Hematopoietic multipotent progenitor cell treated with erythropoietin and hydrocortisone succinate and interleukin-3 and kit ligand, for 17 days (in vitro differentiated cells): ENCODE results near the gene MGP.

Experiments
- DNase-seq: peaks from one replicate; pipeline ENCODE4 v3.0.0-alpha.2; 2015; ENCODE audit warnings: low spot score

Gene MGP

GRCh38 chr12:14860490-14860889 is 25.2 kb downstream of the MGP start:
- DNase-seq: no peak

DNA sequence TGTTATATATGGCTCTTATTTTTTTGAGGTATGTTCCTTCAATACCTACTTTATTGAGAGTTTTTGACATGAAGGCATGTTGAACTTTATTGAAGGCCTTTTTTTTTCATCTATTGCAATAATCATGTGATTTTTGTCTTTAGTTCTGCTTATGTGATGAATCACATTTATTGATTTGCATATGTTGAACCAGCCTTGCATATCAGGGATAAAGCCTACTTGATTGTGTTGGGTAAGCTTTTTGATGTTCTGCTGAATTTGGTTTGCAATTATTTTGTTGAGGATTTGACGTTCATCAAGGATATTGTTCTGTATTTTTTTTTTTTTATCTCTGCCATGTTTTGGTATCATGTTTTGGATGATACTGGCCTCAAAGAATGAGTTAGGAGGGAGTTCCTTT is 27.1 kb downstream of the MGP start:
- no peak for DNase-seq

GRCh38 chr12:14854586-14855183 is 31.0 kb downstream of the MGP start:
- no peak for DNase-seq

GRCh38 chr12:14853961-14854360 is 31.7 kb downstream of the MGP start:
- DNase-seq: no peak

- no peak for DNase-seq
Measured at GRCh38 chr12:14852880-14853279, 32.8 kb downstream of the MGP start.

DNA sequence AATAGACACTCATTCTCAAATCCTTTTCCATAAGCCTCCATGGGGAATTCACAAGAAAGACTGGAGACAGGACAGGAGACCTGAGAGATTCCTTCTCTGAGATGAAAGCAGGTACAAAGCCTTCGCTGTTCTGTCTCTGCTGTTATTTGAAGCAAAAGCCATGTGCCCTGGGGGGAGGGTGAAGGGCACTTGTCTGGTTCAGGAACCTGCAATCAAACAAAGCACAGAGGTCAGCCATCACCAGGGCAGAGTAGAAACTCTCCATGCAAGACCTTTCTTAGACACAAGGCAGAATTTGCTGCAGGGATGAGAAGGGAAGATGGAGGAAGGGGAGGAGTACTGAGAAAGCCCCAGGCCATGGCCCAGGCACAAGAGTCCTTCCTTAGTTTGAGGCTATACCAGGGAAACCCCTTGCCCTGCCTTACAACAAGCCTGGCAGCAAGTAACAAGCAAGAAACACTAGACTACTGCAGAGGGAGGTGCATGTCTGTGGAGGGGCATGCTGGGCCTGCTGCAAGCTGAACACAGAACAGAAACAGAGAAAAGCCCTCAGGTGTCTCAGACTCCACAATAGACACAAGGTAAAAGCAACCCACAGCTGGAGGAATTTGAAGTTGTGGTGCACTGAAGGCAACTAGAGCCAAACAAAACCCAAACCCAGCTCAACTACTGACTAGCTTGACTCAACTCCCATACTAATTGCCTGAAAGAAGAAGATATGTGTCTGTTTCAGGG is 34.6 kb downstream of the MGP start:
- DNase-seq: no peak

- DNase-seq: no peak
Measured at GRCh38 chr12:14849661-14850060, 36.0 kb downstream of the MGP start.

DNA sequence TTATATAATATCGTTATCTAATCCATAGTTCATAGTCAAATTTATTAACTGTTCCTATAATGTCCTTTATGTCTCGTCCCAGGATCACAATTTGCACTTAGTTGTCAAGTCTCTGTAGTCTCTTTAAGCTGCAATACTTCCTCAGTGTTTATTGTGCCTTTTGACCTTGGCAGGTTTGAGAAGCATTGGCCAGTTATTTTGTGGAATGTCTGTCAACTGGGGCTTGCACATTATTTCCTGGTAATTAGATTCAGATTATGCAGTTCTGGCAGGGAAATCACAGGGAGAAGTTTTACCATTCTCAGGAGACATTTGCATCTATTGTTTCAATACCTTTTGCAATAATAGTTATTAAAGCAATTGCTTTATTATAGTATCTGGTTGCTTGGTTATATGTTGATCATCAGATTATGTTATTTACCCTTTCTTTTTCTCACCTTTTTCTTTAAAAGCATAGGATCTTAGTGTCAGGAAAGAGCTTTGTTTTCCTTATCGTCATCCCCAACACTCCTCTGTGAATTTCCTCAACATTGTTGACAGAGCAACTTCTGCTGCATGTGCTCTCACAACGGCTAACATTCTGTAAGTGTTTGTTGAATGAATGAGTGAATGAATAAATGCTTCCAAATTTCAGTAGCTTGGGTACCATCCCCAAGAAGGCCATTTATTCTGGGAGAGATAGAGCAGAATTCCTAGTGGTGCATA is 38.6 kb downstream of the MGP start:
- DNase-seq: peak; percentile 4

- peak; percentile 33 for DNase-seq
Measured at GRCh38 chr12:14846042-14846587, 39.5 kb downstream of the MGP start.

- peak; percentile 89 for DNase-seq
Measured at GRCh38 chr12:14845350-14845750, 40.3 kb downstream of the MGP start.

GRCh38 chr12:14844401-14844800 is 41.3 kb downstream of the MGP start:
- DNase-seq: peak; percentile 63

DNA sequence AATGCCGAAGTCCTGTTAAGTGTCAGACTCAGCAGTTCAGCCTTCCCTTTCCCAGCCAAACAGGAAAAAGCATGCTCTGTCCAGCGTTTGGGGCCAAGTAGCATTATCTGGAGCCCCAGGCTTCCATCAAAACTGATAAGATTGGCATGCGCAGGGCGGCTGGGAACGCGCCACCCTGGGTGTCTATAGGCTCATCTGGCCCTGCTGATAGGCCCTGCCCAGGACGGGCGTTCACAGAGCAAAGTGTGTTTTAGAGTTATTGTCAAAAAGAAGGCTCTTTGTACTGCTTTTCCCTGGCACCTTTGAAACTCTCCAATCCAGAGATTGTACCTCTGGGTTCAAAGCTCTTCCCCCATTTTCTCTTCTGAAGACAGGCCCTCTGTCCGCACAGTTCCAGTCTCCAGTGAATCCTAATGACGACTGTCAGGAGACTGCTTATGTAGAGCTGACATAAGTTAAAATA is 42.2 kb downstream of the MGP start, which contains the start of gene ART4:
ART4 (minus strand) TSS at position 102 of the 463 bp plus-strand sequence. CDS start 413 bp downstream, outside the sequence.
- DNase-seq: peak; percentile 92

- DNase-seq: no peak
Measured at GRCh38 chr12:14842315-14842714, 43.3 kb downstream of the MGP start.

DNA sequence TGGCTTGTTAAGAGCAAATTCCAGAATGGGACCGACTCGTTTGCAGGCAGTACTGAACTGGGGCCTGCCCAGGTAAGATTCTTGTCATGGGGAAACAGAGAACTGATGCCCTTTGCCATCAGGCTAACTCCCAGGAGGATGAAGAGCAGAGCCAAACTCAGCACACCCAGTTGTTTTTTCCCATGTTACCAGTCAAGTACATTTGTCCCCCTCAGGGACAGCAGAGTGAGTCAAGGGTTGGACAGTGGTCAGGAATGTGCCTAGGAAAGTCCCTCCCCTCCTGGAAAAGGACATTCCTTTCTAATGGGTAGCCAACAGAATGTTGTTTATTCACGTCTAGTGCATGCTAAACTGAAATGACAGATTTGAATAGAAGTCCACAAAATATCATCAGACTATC is 43.9 kb downstream of the MGP start:
- peak; percentile 76 for DNase-seq

DNA sequence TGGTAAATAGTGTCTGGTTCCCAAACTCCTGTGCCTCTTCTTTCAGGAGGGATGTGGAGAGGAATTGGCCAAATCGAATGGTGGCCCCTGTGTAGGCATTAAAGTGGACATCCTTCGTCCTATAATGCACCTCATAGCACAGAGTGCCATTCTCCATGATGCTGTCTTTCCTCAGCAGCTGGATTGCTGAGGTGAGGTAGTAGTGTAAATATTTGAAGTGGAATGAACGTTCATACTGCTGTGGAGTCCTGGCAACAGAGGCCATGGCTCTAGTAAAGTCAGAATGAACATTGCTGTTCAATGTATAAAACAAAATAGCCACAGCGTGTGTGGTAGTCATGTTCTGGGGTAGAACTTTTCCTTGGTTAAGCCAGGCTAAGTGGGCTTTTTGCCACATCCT is 45.0 kb downstream of the MGP start:
- DNase-seq: peak; percentile 39

DNA sequence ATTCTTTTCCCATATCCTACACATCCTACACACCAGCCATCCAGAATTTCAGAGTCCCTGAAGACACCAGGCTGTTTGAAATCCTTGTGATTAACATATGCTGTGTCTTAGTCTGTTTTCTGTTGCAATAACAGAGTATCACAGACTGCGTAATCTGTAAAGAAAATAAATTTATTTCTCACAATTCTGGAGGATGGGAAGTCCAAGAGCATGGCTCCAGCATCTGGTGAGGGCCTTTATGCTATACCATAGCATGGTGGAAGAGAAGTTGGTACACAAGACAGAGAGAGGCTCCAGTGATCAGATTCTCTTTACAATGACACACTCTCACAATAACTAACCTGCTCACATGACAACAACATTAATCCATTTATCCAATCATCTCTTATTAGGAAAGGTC is 46.4 kb downstream of the MGP start:
- DNase-seq: peak; percentile 30

GRCh38 chr12:14836336-14837210 is 49.1 kb downstream of the MGP start:
- DNase-seq: peak; percentile 73

- DNase-seq: peak; percentile 43
Measured at GRCh38 chr12:14834509-14834908, 51.1 kb downstream of the MGP start.

GRCh38 chr12:14833952-14834351 is 51.7 kb downstream of the MGP start:
- peak; percentile 45 for DNase-seq

GRCh38 chr12:14833336-14833735 is 52.3 kb downstream of the MGP start:
- DNase-seq: no peak
